ENCODE results near the gene MDGA2. TPM values are rescaled to one million over a fixed set of nuclear protein-coding genes. Genes with fewer than 3 reads are reported as not detected.
A peak's percentile ranks its signal among the peaks of the same experiment; 100 is the strongest.
"Not testable (repeated sequence)": the region's sequence is repeated elsewhere in the genome, so short reads cannot be mapped to it uniquely, and the experiment has no call there.

The MDGA2 gene
- total RNA-seq, 2 experiments from 2014 or later, result not detected

DNA sequence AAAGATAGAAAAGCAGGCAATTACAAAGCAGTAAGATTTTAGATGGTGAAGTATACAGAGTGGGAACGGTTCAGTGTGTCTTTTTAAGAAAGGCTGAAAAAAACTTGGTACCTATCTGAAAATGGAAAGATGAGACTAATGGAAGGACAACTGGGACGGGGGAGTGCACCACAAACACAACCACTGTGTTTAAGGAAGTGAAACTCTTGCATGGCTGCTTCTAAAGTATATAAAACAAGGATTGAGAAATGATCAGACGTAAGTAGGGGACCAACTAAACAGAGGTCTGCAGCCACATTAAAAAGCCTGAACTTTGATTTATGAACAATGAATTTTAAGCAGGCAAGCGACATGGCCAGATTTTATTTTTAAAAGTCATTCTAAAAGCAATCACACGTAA is 328.6 kb downstream of the MDGA2 start:
- Mint-ChIP-seq H3K36me3 (ENCODE audit: low read depth) (no peaks in the 10 kb centered on the region), H3K9me3 (no peaks in the 10 kb centered on the region), H3K4me3 (no peak overlapping the region), H3K4me1 (ENCODE audit: low read depth) (no peaks in the 10 kb centered on the region), H3K27ac (no peak overlapping the region), H3K27me3 (ENCODE audit: low read depth) (no peaks in the 10 kb centered on the region)
- intact Hi-C loops (cut with micrococcal nuclease), result no loop called here
- CTCF ChIA-PET, result no interaction called here
- DNase-seq, result no peak

DNA sequence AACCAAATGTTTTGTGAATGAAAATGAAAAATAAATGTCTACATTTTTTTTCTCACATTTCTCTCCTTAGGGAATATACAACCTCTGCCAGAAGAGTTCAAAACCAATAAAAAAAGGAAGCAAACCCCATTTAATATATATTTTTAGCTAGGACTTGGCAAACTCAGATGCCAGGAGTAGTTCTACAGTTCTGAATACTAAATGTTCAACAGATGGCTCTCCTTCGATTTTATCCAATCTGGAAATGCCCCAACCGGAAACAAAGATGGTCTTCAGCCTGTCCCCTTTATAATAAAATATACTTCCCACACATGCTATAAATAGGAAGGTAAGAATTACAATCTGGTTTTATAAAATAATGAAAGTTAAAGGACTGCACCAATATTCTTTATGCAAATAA is 330.4 kb downstream of the MDGA2 start:
- Mint-ChIP-seq H3K4me1 (ENCODE audit: low read depth) (no peaks in the 10 kb centered on the region), H3K9me3 (peaks cover 1% of the 10 kb centered on the region), H3K27ac (no peak overlapping the region), H3K27me3 (ENCODE audit: low read depth) (no peaks in the 10 kb centered on the region), H3K36me3 (ENCODE audit: low read depth) (no peaks in the 10 kb centered on the region), H3K4me3 (no peak overlapping the region)
- no peak for DNase-seq
- intact Hi-C loops (cut with micrococcal nuclease), result no loop called here
- CTCF ChIA-PET, result no interaction called here

DNA sequence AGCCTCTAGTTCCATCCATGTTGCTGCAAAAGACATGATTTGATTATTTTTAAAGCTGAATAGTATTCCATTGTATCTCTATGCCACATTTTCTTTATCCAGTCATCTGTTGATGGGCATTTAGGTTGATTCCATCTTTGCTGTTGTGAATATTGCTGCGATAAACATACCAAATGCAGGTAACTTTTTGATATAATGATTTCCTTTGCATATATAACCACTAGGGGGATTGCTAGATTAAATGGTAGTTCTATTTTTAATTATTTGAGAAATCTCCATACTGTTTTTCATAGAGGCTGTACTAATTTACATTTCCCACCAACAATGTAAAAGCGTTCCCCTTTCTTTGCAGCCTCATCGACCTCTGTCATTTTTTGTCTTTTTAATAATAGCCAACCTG is 342.5 kb downstream of the MDGA2 start:
- no peak for DNase-seq
- Mint-ChIP-seq H3K4me3 (no peak overlapping the region), H3K27me3 (ENCODE audit: low read depth) (no peaks in the 10 kb centered on the region), H3K27ac (no peak overlapping the region), H3K9me3 (no peaks in the 10 kb centered on the region), H3K36me3 (ENCODE audit: low read depth) (no peaks in the 10 kb centered on the region), H3K4me1 (ENCODE audit: low read depth) (no peaks in the 10 kb centered on the region)
- intact Hi-C loops (cut with micrococcal nuclease), result no loop called here
- CTCF ChIA-PET, result no interaction called here

DNA sequence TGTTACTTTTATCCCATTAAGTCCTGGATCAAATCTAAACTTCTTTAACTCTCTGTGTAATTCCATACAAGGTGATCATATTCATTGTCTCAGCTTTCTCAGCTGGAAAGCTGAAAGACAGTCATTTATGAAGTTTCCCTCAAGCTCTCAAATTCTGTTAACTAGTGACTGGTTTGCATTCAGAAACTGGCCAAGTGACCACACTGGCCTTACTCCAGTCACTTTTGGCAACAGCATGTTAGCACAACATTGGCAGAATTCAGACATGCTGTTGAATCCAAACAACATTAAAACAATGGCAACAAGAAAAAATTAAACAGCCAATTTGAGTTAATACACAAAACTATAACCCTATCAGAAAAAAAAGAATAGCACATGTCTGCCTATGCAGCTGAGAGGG is 343.3 kb downstream of the MDGA2 start:
- H3K36me3 Mint-ChIP-seq (ENCODE audit: low read depth), result no peaks in the 10 kb centered on the region
- DNase-seq, result no peak
- H3K4me1 Mint-ChIP-seq (ENCODE audit: low read depth), result no peaks in the 10 kb centered on the region
- no peaks in the 10 kb centered on the region for H3K9me3 Mint-ChIP-seq
- no peaks in the 10 kb centered on the region for H3K27me3 Mint-ChIP-seq (ENCODE audit: low read depth)
- no peak overlapping the region for H3K4me3 Mint-ChIP-seq
- H3K27ac Mint-ChIP-seq, result no peak overlapping the region
- CTCF ChIA-PET, result no interaction called here
- intact Hi-C loops (cut with micrococcal nuclease), result no loop called here

DNA sequence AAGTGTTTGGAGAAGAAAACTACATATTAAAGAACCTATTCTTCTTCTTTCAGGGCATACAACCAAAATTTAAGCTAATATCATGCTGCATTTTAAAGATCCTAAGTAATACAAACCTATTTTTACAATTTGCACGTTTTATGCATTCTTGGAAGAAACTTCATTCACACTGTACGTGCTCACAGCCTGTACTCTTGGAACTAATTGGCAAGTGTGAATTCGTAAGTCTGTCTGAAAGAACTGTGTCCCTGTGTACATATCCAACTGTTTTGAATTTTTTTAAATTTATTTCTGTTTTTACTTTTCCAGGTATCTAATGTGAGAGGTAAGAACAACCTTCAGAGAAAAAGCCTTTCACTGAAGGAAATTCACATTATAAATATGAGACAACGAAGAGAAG is 347.0 kb downstream of the MDGA2 start:
- no peak overlapping the region for H3K27ac Mint-ChIP-seq
- H3K4me1 Mint-ChIP-seq (ENCODE audit: low read depth), result no peaks in the 10 kb centered on the region
- H3K36me3 Mint-ChIP-seq (ENCODE audit: low read depth), result no peaks in the 10 kb centered on the region
- H3K9me3 Mint-ChIP-seq, result peaks cover 3% of the 10 kb centered on the region
- H3K27me3 Mint-ChIP-seq (ENCODE audit: low read depth), result no peaks in the 10 kb centered on the region
- intact Hi-C loops (cut with micrococcal nuclease), result no loop called here
- CTCF ChIA-PET, result no interaction called here
- no peak for DNase-seq
- no peak overlapping the region for H3K4me3 Mint-ChIP-seq

DNA sequence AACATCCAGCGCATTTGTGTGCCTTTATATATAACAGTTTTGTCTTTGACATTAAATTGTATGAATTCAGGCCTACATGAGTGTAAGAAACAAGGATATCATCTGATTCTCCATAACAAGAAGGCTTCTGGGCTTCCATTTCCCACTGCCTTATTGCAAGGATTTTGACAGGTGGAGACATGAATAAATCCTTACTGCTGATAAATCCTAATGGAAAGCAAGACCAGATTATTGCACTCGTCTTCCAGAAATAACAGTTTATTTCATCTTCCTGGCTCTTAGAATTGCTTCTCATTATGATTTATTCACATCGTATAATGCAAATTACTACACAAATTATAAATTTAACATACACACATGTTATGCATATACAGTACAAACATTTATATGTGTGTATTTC is 348.1 kb downstream of the MDGA2 start:
- CTCF ChIA-PET, result interaction anchor here (0.6 kb wide), 1 partner anchor 411 kb away, joined by 3 read pairs; no protein-coding TSS in a partner anchor
- H3K4me1 Mint-ChIP-seq (ENCODE audit: low read depth), result no peaks in the 10 kb centered on the region

DNA sequence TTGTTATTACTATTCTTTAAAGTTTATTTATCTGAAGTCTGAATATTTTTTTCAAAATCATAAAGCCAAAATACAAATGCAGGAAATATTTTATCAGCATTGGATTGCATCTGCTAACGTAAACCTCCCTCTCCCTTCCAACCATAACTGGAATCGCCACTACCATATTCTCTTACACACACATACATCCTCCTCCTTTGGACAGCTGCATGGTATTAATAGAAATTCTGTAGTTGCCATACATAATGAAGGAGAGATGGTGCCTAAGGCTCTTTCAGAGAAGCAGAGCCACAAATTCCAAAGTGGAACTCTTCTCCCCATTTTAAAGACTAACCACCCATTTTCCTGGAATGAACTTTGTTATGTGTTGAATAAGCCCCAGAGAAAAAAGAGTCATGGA is 352.7 kb downstream of the MDGA2 start:
- CTCF ChIA-PET, result no interaction called here
- H3K27me3 Mint-ChIP-seq (ENCODE audit: low read depth), result no peaks in the 10 kb centered on the region

More for the DNA sequence above, 348.1 kb downstream of the MDGA2 start:
- Mint-ChIP-seq H3K36me3 (ENCODE audit: low read depth) (no peaks in the 10 kb centered on the region), H3K27me3 (ENCODE audit: low read depth) (no peaks in the 10 kb centered on the region), H3K9me3 (peaks cover 3% of the 10 kb centered on the region), H3K27ac (no peak overlapping the region), H3K4me3 (no peak overlapping the region)
- DNase-seq, result no peak
- intact Hi-C loops (cut with micrococcal nuclease), result no loop called here

DNA sequence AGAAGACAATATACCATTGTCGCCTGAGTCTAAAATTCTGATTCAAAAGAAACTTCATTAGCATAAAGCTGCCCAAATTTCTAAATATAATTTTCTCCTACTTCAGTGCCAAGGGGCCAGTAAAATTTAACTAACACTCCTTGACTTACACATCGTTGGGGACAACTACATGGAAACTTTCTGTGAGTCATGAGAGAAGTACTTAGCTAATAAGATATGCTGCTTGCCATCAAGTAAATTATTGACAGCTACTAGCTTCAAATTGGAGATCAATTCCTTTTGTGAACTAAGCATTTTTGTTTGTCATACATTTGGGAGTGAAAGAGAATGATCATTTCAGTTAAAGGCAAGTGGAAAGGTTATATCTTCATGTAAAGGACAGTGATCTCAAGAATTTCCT is 373.3 kb downstream of the MDGA2 start:
- no peaks in the 10 kb centered on the region for H3K27me3 Mint-ChIP-seq (ENCODE audit: low read depth)
- CTCF ChIA-PET, result no interaction called here
- H3K36me3 Mint-ChIP-seq (ENCODE audit: low read depth), result no peaks in the 10 kb centered on the region
- no peaks in the 10 kb centered on the region for H3K4me1 Mint-ChIP-seq (ENCODE audit: low read depth)
- H3K27ac Mint-ChIP-seq, result no peak overlapping the region
- no peak for DNase-seq
- H3K9me3 Mint-ChIP-seq, result peaks cover 2% of the 10 kb centered on the region
- no peak overlapping the region for H3K4me3 Mint-ChIP-seq
- intact Hi-C loops (cut with micrococcal nuclease), result no loop called here

More for the DNA sequence above, 352.7 kb downstream of the MDGA2 start:
- DNase-seq, result no peak
- Mint-ChIP-seq H3K4me1 (ENCODE audit: low read depth) (no peaks in the 10 kb centered on the region), H3K9me3 (peaks cover 5% of the 10 kb centered on the region), H3K27ac (no peak overlapping the region), H3K4me3 (no peak overlapping the region), H3K36me3 (ENCODE audit: low read depth) (no peaks in the 10 kb centered on the region)
- intact Hi-C loops (cut with micrococcal nuclease), result no loop called here

DNA sequence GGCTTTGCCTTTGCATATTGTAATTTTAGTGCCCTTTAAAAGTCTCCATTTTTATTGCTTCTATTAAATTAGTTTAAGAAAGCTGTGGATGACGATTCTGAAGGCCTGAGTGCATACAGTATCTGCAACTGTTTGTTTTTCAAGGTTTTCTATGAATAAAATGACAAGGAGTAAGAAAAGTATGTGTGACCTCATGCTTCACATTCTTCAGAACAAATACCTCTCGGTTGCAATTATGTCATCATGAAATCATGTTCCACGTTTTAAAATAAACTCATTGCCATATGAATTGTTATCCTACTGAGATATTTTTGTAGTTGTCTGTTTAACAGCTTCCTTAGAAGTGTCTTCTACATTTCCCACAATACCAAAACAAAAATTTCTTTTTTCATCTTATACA is 374.6 kb downstream of the MDGA2 start:
- Mint-ChIP-seq H3K27ac (no peak overlapping the region), H3K4me3 (no peak overlapping the region), H3K27me3 (ENCODE audit: low read depth) (no peaks in the 10 kb centered on the region), H3K4me1 (ENCODE audit: low read depth) (no peaks in the 10 kb centered on the region), H3K9me3 (peaks cover 2% of the 10 kb centered on the region), H3K36me3 (ENCODE audit: low read depth) (no peaks in the 10 kb centered on the region)
- DNase-seq, result no peak
- intact Hi-C loops (cut with micrococcal nuclease), result no loop called here
- CTCF ChIA-PET, result no interaction called here

DNA sequence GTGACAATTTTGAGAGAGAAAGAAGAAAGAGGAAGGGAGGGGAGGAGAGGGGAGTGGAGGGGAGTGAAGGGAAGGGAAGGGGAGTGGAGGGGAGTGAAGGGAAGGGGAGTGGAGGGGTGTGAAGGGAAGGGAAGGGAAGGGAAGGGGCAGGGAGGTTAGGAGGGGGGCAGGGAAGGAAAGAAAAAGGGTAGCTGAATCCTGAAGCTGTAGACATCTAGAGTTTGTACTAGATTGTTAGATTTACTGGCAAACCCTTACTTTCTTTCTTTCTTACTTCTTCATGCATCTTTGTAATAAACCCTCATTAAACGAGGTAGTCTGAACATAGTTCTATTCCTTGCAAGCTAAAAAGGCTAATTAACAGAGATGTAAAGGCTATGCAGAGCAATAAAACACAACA is 378.0 kb downstream of the MDGA2 start:
- intact Hi-C loops (cut with micrococcal nuclease), result no loop called here
- DNase-seq, result no peak
- H3K4me1 Mint-ChIP-seq (ENCODE audit: low read depth), result no peaks in the 10 kb centered on the region
- no peak overlapping the region for H3K4me3 Mint-ChIP-seq
- no peaks in the 10 kb centered on the region for H3K36me3 Mint-ChIP-seq (ENCODE audit: low read depth)
- H3K27me3 Mint-ChIP-seq (ENCODE audit: low read depth), result no peaks in the 10 kb centered on the region
- no peaks in the 10 kb centered on the region for H3K9me3 Mint-ChIP-seq
- H3K27ac Mint-ChIP-seq, result no peak overlapping the region
- CTCF ChIA-PET, result no interaction called here

DNA sequence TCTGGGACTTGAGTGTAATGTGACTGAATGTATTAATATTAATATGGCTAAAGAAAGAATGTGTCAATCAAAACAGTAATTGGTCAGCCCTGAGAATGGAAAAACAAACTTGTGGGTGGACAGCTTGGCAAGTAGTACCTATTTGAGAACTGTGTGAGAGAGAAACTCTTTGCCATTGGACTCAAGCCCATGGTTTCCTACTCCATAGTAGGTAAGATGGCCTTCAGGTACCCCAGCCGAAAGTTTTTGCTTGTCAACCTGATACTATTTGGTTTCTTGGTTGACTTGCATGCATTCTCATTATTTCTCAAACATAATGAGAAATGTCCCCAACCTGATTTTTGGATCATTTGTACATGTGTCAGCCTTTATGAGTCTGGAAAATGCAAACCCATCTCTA is 391.1 kb downstream of the MDGA2 start:
- Mint-ChIP-seq H3K36me3 (ENCODE audit: low read depth) (no peaks in the 10 kb centered on the region), H3K9me3 (no peaks in the 10 kb centered on the region), H3K4me1 (ENCODE audit: low read depth) (no peaks in the 10 kb centered on the region), H3K27ac (no peak overlapping the region), H3K27me3 (ENCODE audit: low read depth) (no peaks in the 10 kb centered on the region), H3K4me3 (no peak overlapping the region)
- CTCF ChIA-PET, result no interaction called here
- DNase-seq, result no peak
- intact Hi-C loops (cut with micrococcal nuclease), result no loop called here

DNA sequence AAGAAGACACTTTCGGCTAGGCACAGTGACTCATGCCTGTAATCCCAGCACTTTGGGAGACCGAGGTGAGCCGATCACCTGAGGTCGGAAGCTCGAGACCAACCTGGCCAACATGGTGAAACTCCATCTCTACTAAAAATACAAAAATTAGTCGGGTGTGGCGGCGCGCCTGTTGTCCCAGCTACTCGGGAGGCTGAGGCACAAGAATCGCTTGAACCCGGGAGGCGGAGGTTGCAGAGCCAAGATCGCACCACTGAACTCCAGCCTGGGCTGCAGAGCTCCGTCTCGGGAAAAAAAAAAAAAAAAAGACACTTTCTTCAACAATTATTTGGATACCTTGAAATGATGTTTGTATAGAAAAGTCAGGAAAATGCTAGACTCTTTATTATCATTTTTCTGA is 393.6 kb downstream of the MDGA2 start:
- H3K4me1 Mint-ChIP-seq (ENCODE audit: low read depth); CTCF ChIA-PET; DNase-seq; H3K27ac Mint-ChIP-seq; H3K27me3 Mint-ChIP-seq (ENCODE audit: low read depth); H3K36me3 Mint-ChIP-seq (ENCODE audit: low read depth); intact Hi-C loops (cut with micrococcal nuclease); H3K4me3 Mint-ChIP-seq; H3K9me3 Mint-ChIP-seq: not testable (repeated sequence)

DNA sequence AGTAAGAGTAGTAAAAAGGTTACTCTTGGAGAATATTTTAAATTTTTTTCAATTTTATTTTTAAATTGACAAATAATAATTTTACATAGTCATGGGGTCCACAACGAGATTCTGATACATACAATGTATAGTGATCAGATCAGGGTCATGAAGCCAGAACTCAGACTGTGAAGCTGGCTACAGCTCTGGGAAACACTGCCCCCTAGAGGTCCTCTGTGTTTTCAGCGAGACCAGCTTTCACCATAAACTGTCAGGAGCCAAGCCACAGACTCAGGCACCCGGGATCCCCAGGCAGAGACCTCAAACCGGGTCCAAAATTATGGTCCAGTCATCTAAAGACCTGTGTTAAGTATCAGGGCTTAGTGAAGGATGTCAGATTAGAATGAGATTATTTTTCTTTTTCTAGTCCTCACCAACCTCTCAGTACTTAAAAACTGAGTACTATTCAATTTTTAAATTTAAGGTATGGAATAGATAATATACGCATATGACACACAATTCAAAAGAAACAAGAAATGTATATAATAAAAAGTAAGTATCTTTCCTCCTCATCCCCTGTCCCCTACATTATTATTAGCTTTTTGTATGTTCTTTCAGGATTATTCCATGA is 397.1 kb downstream of the MDGA2 start:
- DNase-seq, result peak; percentile 57
- H3K27me3 Mint-ChIP-seq (ENCODE audit: low read depth), result no peaks in the 10 kb centered on the region
- H3K36me3 Mint-ChIP-seq (ENCODE audit: low read depth), result no peaks in the 10 kb centered on the region
- no peaks in the 10 kb centered on the region for H3K4me1 Mint-ChIP-seq (ENCODE audit: low read depth)
- CTCF ChIA-PET, result interaction anchor here (0.5 to 1.0 kb wide), 4 partner anchors 21 to 577 kb away, joined by 3 read pairs; no protein-coding TSS in a partner anchor
- no peak overlapping the region for H3K4me3 Mint-ChIP-seq
- no peaks in the 10 kb centered on the region for H3K9me3 Mint-ChIP-seq
- intact Hi-C loops (cut with micrococcal nuclease), result loop anchor here (1.0 to 10.0 kb wide), 2 partner anchors 697 to 1024 kb away; no protein-coding TSS in a partner anchor
- H3K27ac Mint-ChIP-seq, result no peak overlapping the region
